HAP-1 (cell line): ENCODE results near the gene BAX.

Experiments
- DNase-seq, 2 experiments: peaks; one replicate each; pipeline ENCODE4 v3.0.0-alpha.2; 2016 to 2020; ENCODE audit warnings: low spot score in 2 of 2
- H3K27me3 ChIP-seq: fragments of 250-450 bp; sonication (Bioruptor Pico); 2 replicates; pipeline ENCODE4 v1.5.1; 2020; ENCODE audit warnings: low read depth, mild to moderate bottlenecking, moderate library complexity
- H3K36me3 ChIP-seq: fragments of 250-450 bp; sonication (Bioruptor Pico); replicated peaks from 2 replicates; pipeline ENCODE4 v1.5.1; 2020; ENCODE audit warnings: mild to moderate bottlenecking
- H3K4me1 ChIP-seq: fragments of 250-450 bp; sonication (Bioruptor Pico); 2 replicates; pipeline ENCODE4 v1.5.1; 2020; ENCODE audit warnings: mild to moderate bottlenecking
- H3K4me3 ChIP-seq: fragments of 250-450 bp; sonication (Bioruptor Pico); 2 replicates; pipeline ENCODE4 v1.5.1; 2020; ENCODE audit warnings: mild to moderate bottlenecking, moderate library complexity
- H3K9me3 ChIP-seq: fragments of 250-450 bp; sonication (Bioruptor Pico); 2 replicates; pipeline ENCODE4 v1.5.1; 2020; ENCODE audit warnings: mild to moderate bottlenecking, moderate library complexity
- in situ Hi-C: fragments of 300-500 bp; cut with MboI; formaldehyde crosslinking; loops from 3 replicates; pipeline ENCODE4 v1.14.3; 2020; ENCODE audit warnings: low sequenced_read_pairs, inconsistent platforms, mixed read lengths

Gene BAX

GRCh38 chr19:48945415-48945814 is 9.3 kb upstream of the BAX start:
- no peak for DNase-seq
- no peaks in the 10 kb centered on the region for H3K27me3 ChIP-seq
- no peak overlapping the region for H3K4me3 ChIP-seq
- no peaks in the 10 kb centered on the region for H3K4me1 ChIP-seq
- no peaks in the 10 kb centered on the region for H3K36me3 ChIP-seq
- in situ Hi-C loops, result no loop called here
- peaks cover 7% of the 10 kb centered on the region; the same call in 1 of the 2 replicates for H3K9me3 ChIP-seq

GRCh38 chr19:48945817-48946216 is 8.9 kb upstream of the BAX start:
- peaks cover 7% of the 10 kb centered on the region; the same call in 1 of the 2 replicates for H3K9me3 ChIP-seq
- in situ Hi-C loops, result no loop called here
- no peaks in the 10 kb centered on the region for H3K36me3 ChIP-seq
- H3K4me1 ChIP-seq, result no peaks in the 10 kb centered on the region
- no peak overlapping the region for H3K4me3 ChIP-seq
- no peaks in the 10 kb centered on the region for H3K27me3 ChIP-seq
- DNase-seq, result no peak

- no peaks in the 10 kb centered on the region for H3K36me3 ChIP-seq
- H3K9me3 ChIP-seq, result peaks cover 7% of the 10 kb centered on the region; the same call in 1 of the 2 replicates
- H3K4me3 ChIP-seq, result no peak overlapping the region
- DNase-seq, result no peak
- no peaks in the 10 kb centered on the region for H3K27me3 ChIP-seq
- H3K4me1 ChIP-seq, result no peaks in the 10 kb centered on the region
- in situ Hi-C loops, result no loop called here
Observed at GRCh38 chr19:48946463-48947257, 8.0 kb upstream of the BAX start.

DNA sequence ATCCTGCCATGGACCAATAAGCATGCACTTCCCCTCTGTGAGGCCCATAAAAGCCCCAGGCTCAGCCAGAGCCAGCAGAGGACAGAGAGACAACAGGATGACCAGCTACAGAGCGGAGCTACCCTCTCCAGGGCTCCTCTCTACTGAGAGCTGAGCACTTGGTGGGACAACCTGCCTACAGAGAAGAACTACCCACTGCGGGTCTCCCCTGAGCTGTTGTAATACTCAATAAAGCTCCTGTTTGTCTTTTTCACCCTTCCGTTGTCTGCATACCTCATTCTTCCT is 7.5 kb upstream of the BAX start:
- Histone ChIP-seq H3K9me3 (peaks cover 7% of the 10 kb centered on the region; the same call in 1 of the 2 replicates), H3K4me3 (no peak overlapping the region), H3K4me1 (no peaks in the 10 kb centered on the region), H3K27me3 (no peaks in the 10 kb centered on the region), H3K36me3 (no peaks in the 10 kb centered on the region)
- in situ Hi-C loops, result no loop called here
- no peak for DNase-seq

DNA sequence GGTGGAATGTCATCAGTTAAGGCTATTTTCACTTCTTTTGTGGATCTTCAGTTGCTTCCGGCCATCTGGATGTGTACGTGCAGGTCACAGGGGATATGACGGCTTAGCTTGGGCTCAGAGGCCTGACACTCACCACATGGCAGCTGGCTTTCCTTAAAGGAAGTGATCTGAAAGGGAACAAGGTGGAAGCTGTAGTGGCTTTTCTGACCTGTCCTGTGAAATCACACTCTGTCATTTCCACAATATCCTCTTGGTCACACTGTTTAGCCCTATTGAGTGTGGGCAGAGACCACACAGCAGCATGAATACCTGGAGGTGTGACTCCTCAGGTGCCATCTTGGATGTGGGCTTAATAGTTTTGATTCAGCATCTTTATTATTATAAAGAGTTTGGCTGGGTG is 4.5 kb upstream of the BAX start:
- Histone ChIP-seq H3K36me3 (no peaks in the 10 kb centered on the region), H3K9me3 (peaks cover 7% of the 10 kb centered on the region; the same call in 1 of the 2 replicates), H3K27me3 (no peaks in the 10 kb centered on the region), H3K4me3 (no peak overlapping the region), H3K4me1 (peaks cover 3% of the 10 kb centered on the region)
- no peak for DNase-seq
- in situ Hi-C loops, result no loop called here

DNA sequence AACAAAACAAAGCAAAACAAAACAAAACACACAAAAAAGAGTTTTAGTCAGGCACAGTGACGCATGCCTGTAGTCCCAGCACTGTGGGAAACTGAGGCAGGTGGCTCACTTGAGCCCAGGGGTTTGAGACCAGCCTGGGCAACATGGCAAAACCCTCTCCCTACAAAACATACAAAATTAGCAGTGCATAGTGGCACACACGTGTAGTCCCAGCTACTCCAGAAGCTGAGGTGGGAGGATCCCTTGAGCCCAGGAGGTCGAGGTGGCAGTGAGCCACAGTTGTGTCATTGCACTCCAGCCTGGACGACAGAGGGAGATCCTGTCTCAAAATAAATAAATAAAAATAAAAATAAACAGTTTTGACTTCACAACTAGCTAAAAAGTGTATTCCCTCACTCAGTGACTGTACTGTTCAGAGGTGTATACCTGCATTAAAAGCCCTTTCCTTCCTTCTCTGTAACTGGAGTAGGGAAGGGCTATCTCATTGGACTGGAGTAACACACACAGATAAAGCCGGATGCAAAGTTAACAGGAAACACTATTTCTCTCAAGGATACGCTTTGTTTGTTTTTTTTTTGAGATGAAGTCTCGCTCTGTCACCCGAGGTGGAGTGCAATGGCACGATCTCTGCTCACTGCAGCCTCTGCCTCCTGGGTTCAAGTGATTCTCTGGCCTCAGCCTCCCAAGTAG is 3.7 kb upstream of the BAX start:
- peaks cover 9% of the 10 kb centered on the region for H3K4me1 ChIP-seq
- peaks cover 7% of the 10 kb centered on the region; the same call in 1 of the 2 replicates for H3K9me3 ChIP-seq
- in situ Hi-C loops, result no loop called here
- no peak overlapping the region for H3K4me3 ChIP-seq
- peaks cover 1% of the 10 kb centered on the region; the same call in 1 of the 2 replicates for H3K36me3 ChIP-seq
- no peak for DNase-seq
- H3K27me3 ChIP-seq, result no peaks in the 10 kb centered on the region

- Histone ChIP-seq H3K4me1 (peaks cover 9% of the 10 kb centered on the region), H3K36me3 (peaks cover 5% of the 10 kb centered on the region; the same call in 1 of the 2 replicates), H3K4me3 (no peak overlapping the region), H3K9me3 (no peaks in the 10 kb centered on the region), H3K27me3 (no peaks in the 10 kb centered on the region)
- in situ Hi-C loops, result no loop called here
- DNase-seq, result no peak
Observed at GRCh38 chr19:48953141-48953540, 1.5 kb upstream of the BAX start.

DNA sequence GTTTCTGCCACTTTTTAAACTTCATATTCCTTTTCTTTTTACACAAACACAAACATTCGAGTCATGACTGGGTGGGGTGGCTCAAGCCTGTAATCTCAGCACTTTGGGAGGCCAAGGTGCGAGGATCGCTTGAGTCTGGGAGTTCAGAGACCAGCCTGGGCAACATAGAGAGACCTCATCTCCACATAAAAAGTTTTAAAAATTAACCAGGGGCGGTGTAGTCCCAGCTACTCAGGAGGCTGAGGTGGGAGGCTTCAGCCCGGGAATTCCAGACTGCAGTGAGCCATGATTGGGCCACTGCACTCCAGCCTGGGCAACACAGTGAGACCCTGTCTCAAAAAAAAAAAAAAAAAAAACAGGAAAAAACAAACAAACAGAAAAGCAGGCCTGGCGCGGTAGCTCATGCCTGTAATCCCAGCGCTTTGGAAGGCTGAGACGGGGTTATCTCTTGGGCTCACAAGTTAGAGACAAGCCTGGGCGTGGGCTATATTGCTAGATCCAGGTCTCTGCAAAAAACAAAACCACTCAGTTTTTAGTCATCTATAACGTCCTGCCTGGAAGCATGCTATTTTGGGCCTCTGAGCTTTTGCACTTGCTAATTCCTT is 583 bp upstream of the BAX start:
- Histone ChIP-seq H3K9me3 (no peaks in the 10 kb centered on the region), H3K27me3 (no peaks in the 10 kb centered on the region), H3K36me3 (peaks cover 5% of the 10 kb centered on the region; the same call in 1 of the 2 replicates), H3K4me1 (peaks cover 9% of the 10 kb centered on the region), H3K4me3 (peak overlapping the region; percentile 94)
- in situ Hi-C loops, result no loop called here
- DNase-seq, result no peak

GRCh38 chr19:48955308-48955958 is 758 bp downstream of the BAX start:
- Histone ChIP-seq H3K27me3 (no peaks in the 10 kb centered on the region), H3K4me3 (peak overlapping the region; percentile 94), H3K4me1 (peaks cover 9% of the 10 kb centered on the region), H3K36me3 (peaks cover 5% of the 10 kb centered on the region; the same call in 1 of the 2 replicates), H3K9me3 (no peaks in the 10 kb centered on the region)
- in situ Hi-C loops, result no loop called here
- DNase-seq, result no peak

DNA sequence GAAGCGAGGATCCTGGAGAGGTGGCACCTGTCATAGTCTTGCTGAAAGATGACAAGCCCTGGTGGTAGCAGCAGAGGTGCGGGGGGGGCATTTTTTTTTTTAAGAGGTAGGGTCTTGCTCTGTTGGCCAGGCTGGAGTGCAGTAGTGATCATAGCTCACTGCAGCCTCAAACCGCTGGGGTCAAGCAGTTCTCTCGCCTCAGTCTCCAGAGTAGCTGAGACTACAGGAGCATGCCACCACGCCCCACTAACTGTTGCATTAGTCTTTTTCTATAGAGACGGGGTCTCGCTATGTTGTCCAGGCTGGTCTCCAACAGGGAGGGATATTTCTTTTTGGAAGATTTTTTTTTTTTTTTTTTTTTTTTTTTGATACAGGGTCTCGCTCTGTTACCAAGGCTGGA is 3.3 kb downstream of the BAX start:
- Histone ChIP-seq H3K36me3 (peaks cover 5% of the 10 kb centered on the region; the same call in 1 of the 2 replicates), H3K4me1 (peaks cover 9% of the 10 kb centered on the region), H3K9me3 (no peaks in the 10 kb centered on the region), H3K4me3 (no peak overlapping the region), H3K27me3 (no peaks in the 10 kb centered on the region)
- in situ Hi-C loops, result no loop called here
- no peak for DNase-seq

DNA sequence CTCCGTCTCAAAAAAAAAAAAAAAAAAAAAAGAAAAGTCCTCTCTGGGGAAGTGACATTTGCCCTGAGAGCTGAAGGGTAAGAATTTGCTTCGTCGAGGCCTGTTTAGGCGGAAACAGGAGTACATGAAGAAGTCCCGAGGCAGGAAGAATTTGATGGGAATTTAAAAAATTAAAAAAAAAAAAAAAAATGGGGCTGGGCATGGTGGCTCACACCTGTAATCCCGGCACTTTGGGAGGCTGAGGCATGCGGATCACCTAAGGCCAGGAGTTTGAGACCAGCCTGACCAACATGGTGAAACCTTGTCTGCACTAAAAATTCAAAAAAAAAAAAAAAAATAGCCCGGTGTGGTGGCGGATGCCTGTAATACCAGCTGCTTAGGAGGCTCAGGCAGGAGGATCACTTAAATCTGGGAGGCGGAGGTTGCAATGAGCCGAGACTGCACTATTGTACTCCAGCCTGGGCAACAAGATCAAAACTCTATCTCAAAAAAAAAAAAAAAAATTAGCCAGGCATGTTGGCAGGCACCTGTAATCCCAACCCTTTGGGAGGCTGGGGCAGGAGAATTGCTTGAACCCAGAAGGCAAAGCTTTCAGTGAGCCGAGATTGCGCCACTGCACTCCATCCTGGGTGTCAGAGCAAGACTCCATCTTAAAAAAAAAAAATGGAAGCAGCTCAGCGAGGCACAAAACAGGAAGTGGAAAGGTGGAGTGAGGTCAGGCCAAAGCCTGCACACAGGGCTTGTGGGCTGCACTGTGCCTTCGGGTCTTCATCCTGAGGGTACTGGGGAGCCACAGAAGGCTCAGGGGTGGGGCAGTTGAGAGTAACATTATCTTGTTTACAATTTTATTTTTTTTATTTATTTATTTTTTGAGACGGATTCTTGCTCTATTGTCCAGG is 4.9 kb downstream of the BAX start:
- Histone ChIP-seq H3K36me3 (peaks cover 5% of the 10 kb centered on the region; the same call in 1 of the 2 replicates), H3K27me3 (no peaks in the 10 kb centered on the region), H3K9me3 (no peaks in the 10 kb centered on the region), H3K4me1 (peaks cover 21% of the 10 kb centered on the region), H3K4me3 (no peak overlapping the region)
- in situ Hi-C loops, result loop anchor here (10.0 kb wide), 1 partner anchor 315 kb away; the partner anchor contains the start of gene CA11
- no peak for DNase-seq

- H3K4me3 ChIP-seq, result no peak overlapping the region
- in situ Hi-C loops, result loop anchor here (10.0 kb wide), 1 partner anchor 316 kb away; the partner anchor contains the start of gene CA11
- peaks cover 11% of the 10 kb centered on the region for H3K36me3 ChIP-seq
- DNase-seq, result no peak
- H3K9me3 ChIP-seq, result no peaks in the 10 kb centered on the region
- peaks cover 16% of the 10 kb centered on the region for H3K4me1 ChIP-seq
- H3K27me3 ChIP-seq, result no peaks in the 10 kb centered on the region
Observed at GRCh38 chr19:48961051-48961649, 6.5 kb downstream of the BAX start.
